NCI-H146 treated with DMSO at 0.1 percent for 48 hours (cell line): ENCODE data around the gene MSS51.

ENCODE experiments used
- DNase-seq: peaks from one replicate; lab custom pipeline; 2025; ENCODE audit not compliant: unreplicated experiment; lab: John Stamatoyannopoulos, UW

MSS51 gene

DNA sequence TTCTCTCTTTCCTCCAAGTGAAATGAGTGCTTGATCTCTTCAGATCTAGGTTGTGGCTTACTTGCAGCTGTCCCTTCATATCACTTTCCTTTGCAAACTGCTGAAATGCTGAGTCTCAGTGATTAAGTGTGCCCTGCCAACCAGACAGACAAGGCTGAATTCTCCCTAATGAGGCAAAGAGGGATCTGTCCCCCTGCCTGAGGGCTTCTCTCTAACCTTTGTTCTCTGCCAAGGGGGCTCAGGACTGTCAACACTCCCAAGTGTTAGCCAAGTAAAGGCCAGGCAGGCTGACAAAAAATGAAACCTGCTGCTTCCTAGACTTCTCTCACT, at the start of gene MSS51:
TSS of gene MSS51 (minus strand) at position 24 of the 330 bp plus-strand sequence. CDS start 5,277 bp downstream, outside the sequence.
- peak; percentile 86 for DNase-seq

- DNase-seq: no peak
Observed at GRCh38 chr10:73480158-73480557, 46.8 kb upstream of the MSS51 start.

DNA sequence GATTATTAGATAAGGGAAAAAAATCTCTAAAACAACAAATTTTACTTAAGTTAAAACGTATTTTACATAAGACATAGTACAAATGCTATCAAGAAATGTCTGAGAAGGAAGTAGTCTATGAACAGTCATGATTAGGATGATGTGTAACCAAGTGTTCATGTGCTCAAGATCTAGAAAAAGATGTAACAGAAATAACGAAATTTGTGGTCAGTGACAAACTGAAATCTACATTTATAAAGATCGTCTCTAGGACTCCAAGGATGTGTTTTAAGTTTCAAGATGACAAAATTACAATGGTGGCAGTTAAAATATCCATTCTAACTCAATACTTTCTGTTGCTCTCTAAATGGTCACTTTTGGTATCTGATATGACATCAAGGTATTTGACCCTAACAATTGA, 45.3 kb upstream of the MSS51 start:
- no peak for DNase-seq

- DNase-seq: no peak
Observed at GRCh38 chr10:73471226-73471625, 37.9 kb upstream of the MSS51 start.

DNA sequence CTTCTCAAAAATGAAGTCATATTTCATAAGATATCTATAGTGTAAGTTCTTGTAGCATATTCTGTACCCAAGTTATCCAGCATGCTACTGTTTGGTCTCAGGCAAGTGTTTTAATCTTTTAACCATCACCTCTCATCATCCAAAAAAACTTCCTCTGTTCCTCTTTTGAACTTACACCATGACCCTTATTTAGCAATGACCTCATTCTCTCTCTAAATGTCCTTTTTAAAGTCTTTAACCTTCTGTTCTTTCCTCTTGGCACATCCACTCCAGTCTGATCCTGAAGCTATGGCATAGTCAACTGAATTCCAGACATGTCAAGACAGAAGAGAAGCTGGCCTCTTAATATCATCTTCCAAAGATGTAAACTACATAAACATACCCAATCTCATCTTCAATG, 36.2 kb upstream of the MSS51 start:
- no peak for DNase-seq

DNA sequence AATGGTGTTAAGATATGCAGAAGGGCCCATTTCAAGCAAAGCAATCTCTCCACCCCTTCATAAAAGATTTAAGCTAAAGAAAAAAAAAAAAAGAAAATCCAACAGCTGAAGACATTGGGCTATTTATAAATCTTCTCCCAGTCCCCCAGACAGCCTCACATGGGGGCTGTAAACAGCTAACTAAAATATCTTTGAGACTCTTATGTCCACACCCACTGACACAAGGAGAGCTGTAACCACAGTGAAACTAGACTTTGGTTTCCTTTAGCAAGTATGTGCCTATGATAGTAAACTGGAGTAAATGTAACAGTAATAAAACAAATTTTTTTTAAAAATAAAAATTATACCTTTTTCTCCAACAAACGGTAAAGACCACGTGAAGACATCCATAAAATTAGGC, 33.8 kb upstream of the MSS51 start:
- no peak for DNase-seq

- no peak for DNase-seq
Observed at GRCh38 chr10:73465978-73466726, 32.8 kb upstream of the MSS51 start.

GRCh38 chr10:73460897-73461296, 27.5 kb upstream of the MSS51 start:
- DNase-seq: no peak

DNA sequence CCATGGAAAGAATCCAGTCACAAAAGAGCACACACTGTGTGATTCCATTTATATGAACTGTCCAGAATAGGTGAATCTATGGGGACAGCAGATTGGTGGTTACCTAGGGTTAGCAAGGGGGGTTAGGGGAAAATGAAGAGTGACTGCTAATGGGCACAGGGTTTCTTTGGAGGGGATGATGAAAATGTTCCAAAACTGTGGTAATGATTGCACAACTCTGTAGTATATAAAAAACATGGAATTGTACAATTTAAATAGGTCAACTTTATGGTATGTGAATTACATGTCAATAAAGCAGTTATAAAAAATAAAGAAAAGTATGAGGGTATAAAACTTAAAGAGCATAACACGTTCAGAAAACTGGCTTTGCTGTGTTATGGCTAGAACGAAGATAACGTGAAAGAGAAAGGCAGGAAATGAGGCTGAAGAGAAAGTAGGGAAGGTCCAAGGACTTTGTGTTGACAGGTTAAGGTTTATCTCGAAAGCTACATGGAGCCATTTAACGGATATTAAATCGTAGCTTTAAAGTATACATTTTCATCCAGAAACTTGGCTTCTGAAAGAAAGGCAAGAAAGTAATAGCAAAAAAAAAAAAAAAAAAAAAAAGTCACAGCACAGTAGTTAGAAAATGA, 26.4 kb upstream of the MSS51 start:
- DNase-seq: no peak

DNA sequence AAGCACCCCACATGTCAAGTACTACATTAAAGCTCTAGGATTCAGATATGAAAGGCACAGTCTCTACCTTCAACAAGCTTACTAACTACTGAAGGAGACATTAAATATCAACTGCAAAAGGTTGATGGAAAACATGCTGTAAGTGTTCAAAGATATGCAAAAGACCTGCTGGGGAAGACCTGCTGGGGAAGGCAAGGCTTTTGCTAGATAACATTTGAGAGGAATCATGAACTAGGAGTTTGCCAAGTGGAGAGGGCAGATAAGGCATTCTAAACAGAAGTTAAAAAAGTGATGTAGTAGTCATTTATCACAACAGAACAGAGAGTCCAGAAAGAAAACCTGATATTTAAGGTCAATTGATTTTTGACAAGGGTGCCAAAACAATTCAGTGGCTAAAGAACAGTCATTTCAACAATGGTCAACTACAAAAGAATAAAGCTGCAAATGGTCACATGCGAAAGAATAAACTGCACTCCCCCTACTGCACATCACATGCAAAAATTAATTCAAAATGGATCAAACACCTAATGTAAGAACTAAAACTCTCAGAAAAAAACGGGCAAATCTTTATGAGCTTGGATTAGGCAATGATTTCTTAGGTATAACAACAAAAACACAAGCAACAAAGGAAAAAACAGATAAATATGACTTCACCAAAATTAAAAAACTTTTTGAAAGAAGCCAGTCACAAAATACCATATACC, 23.0 kb upstream of the MSS51 start:
- no peak for DNase-seq

DNA sequence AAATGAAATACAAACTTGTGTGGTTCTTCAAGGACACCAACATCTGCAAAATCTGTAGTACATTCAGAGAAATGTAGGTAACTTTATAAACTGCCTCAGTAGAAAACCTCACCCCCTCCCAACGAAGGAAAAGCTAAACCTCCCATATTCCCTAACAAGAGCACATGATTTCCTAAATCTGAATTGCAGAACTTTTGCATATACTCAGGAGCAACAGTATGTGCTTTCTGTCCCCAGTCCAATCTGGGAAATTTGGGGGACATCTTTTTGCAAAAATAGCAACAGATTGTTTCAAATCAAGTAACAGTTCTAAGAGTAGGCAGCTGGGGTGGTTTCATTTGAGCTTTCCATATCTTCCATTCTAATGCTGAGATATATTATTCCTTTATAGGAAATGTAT, 15.8 kb upstream of the MSS51 start:
- no peak for DNase-seq

DNA sequence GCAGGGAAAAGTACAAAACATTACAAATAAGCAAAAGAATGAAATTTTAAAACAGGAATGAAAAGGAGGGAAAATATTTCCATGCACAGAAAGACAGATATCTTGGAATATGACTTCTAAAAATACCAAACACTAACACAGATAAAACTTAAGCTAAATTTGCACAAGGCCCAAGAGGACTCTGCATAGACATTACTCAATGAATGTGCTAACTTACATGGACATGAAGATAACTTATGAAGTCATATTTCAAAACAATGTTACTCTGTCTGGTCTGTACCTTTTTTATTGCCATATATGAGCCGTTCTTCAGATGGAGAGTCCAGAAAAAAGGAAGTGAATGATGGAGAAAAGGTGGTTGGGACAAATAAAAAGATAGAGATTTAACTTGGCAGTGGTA, 15.0 kb upstream of the MSS51 start:
- DNase-seq: no peak

DNA sequence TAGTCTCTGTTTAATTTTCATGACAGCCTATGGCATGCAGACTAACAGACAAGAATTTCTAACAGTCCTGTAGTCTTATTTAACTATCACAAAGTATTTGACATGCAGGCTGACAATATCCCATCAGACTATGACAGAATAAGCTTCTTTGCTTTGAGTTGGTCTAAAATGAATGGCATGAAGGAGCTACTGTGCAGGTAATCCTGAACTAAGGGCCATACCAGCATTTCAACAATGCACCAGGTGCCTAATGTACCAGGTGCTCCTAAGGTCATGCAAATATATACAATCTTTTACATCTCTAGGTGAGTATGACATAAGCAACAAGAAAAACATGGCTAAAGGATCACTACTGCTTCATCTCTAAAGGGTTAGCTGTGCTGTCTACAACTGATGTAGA, 13.6 kb upstream of the MSS51 start:
- DNase-seq: no peak

- DNase-seq: no peak
Observed at GRCh38 chr10:73444457-73444856, 11.1 kb upstream of the MSS51 start.

GRCh38 chr10:73439605-73440312, 6.4 kb upstream of the MSS51 start:
- DNase-seq: no peak

DNA sequence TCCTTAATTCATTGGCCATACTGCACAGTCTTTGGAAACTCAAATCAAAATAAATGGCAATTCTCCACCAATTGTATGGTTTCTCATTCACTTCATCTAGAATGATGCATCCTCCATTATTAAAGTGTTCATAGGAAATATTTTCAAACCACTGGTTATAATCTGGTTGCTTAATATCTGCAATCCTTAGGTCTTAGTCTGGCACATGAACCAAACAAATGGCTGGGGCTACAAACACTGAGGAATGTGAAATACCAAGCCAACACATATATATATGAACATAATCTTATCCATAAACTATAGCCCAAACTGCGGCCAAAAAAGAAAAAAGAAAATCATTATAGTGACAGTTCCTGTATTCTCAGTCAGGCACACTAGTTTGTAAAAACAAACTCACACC, 5.7 kb upstream of the MSS51 start:
- no peak for DNase-seq

- peak; percentile 86 for DNase-seq
Observed at GRCh38 chr10:73432646-73433537, 469 bp downstream of the MSS51 start.

GRCh38 chr10:73426318-73426717, 7.0 kb downstream of the MSS51 start:
- no peak for DNase-seq

DNA sequence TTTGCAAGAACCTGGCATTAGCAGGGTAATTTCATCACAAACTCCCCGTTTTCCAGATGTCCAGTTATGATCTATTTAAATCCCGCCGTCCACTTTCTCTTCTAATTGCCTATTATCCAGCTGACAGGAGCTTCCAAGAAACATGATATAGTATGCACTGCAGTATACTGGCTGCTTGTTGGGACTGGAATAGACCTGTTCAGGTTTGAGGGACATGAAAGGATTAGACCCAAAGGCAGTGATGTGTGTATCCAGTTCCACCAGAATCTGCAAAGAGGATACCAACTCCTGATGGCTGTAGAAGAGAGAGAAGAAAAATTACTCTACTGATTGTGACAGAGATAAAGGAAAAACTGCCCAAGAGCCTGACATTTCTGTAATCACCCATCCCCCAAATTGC, 8.9 kb downstream of the MSS51 start:
- DNase-seq: no peak

GRCh38 chr10:73423309-73423708, 10.1 kb downstream of the MSS51 start:
- DNase-seq: no peak

DNA sequence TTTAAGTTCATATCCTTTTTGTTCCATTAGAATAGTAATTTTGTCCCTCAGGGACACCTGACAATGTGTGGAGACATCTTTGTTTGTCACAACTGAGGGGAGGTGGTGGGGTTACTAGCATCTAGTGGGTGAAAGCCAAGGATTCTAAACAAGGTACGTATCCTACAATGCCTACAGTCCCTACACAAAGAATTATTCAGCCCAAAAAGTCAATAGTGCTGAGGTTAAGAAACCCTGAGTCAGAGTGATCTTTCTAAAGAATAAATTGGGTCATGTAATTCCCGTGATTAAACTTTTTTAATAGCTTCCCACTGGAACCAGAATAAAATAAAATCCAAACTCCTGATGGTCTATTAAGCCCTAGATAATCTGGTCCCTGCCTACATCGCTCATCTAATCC, 16.8 kb downstream of the MSS51 start:
- DNase-seq: no peak
